Parathyroid adenoma (tissue), 2 donors: Measurements from ENCODE around the gene COPZ2.

ENCODE experiments used
- H2AFZ ChIP-seq: fragments of 300-600 bp; sonication (generic); one replicate; pipeline ENCODE4 v1.7.0; 2017; ENCODE audit warnings: antibody characterized with exemption, mild to moderate bottlenecking
- H3K27ac ChIP-seq: fragments of 300-600 bp; sonication (generic); one replicate; pipeline ENCODE4 v1.7.0; 2017
- H3K27me3 ChIP-seq: fragments of 300-600 bp; sonication (generic); one replicate; pipeline ENCODE4 v1.7.0; 2017; ENCODE audit warnings: low read length; ENCODE audit not compliant: control insufficient read depth, insufficient read depth
- H3K36me3 ChIP-seq: fragments of 300-600 bp; sonication (generic); one replicate; pipeline ENCODE4 v1.7.0; 2017; ENCODE audit warnings: low read length; ENCODE audit not compliant: control insufficient read depth, insufficient read depth
- H3K4me1 ChIP-seq: fragments of 300-600 bp; sonication (generic); one replicate; pipeline ENCODE4 v1.7.0; 2017; ENCODE audit warnings: control low read depth
- H3K4me2 ChIP-seq: fragments of 300-600 bp; sonication (generic); one replicate; pipeline ENCODE4 v1.7.0; 2017; ENCODE audit warnings: low read length
- H3K4me3 ChIP-seq: fragments of 300-600 bp; sonication (generic); one replicate; pipeline ENCODE4 v1.7.0; 2017; ENCODE audit warnings: low read depth, low read length
- H3K79me2 ChIP-seq: fragments of 300-600 bp; sonication (generic); one replicate; pipeline ENCODE4 v1.7.0; 2017; ENCODE audit warnings: control low read depth
- H3K9ac ChIP-seq: fragments of 300-600 bp; sonication (generic); one replicate; pipeline ENCODE4 v1.7.0; 2017; ENCODE audit warnings: mild to moderate bottlenecking
- H3K9me3 ChIP-seq: fragments of 300-600 bp; sonication (generic); one replicate; pipeline ENCODE4 v1.7.0; 2017; ENCODE audit warnings: low read length; ENCODE audit not compliant: control insufficient read depth
- CTCF ChIP-seq: fragments of 300-600 bp; sonication (generic); IDR thresholded peaks from one replicate; pipeline ENCODE4 v1.7.0; 2017; ENCODE audit warnings: antibody characterized with exemption, mild to moderate bottlenecking
- donor health status: primary hyperparathyroidism.

Gene COPZ2

GRCh38 chr17:48056246-48056745 lies 18.7 kb upstream of the COPZ2 start:
- Histone ChIP-seq H3K4me1 (peaks cover 38% of the 10 kb centered on the region), H3K36me3 (no peaks in the 10 kb centered on the region), H3K4me3 (no peak overlapping the region), H3K79me2 (peaks cover 21% of the 10 kb centered on the region), H3K9me3 (no peaks in the 10 kb centered on the region), H3K27ac (no peak overlapping the region), H3K27me3 (no peaks in the 10 kb centered on the region), H3K9ac (no peak overlapping the region), H2AFZ (no peak overlapping the region), H3K4me2 (no peak overlapping the region)
- no peak for TF ChIP-seq CTCF

GRCh38 chr17:48055531-48056245 lies 18.1 kb upstream of the COPZ2 start:
- H3K4me1 ChIP-seq: peaks cover 44% of the 10 kb centered on the region
- H2AFZ ChIP-seq: no peak overlapping the region
- no peaks in the 10 kb centered on the region for H3K27me3 ChIP-seq
- H3K36me3 ChIP-seq: no peaks in the 10 kb centered on the region
- no peak for TF ChIP-seq CTCF
- peaks cover 25% of the 10 kb centered on the region for H3K79me2 ChIP-seq
- H3K4me2 ChIP-seq: no peak overlapping the region
- no peak overlapping the region for H3K9ac ChIP-seq
- no peaks in the 10 kb centered on the region for H3K9me3 ChIP-seq
- no peak overlapping the region for H3K4me3 ChIP-seq
- no peak overlapping the region for H3K27ac ChIP-seq

GRCh38 chr17:48054238-48055185 lies 16.9 kb upstream of the COPZ2 start:
- H3K4me2 ChIP-seq: peak overlapping the region; percentile 58
- H3K4me1 ChIP-seq: peaks cover 47% of the 10 kb centered on the region
- peak overlapping the region; percentile 71 for H2AFZ ChIP-seq
- H3K9me3 ChIP-seq: no peaks in the 10 kb centered on the region
- H3K79me2 ChIP-seq: peaks cover 28% of the 10 kb centered on the region
- H3K27me3 ChIP-seq: no peaks in the 10 kb centered on the region
- peak overlapping the region; percentile 63 for H3K27ac ChIP-seq
- no peak overlapping the region for H3K9ac ChIP-seq
- TF ChIP-seq CTCF: no peak
- peak overlapping the region; percentile 38 for H3K4me3 ChIP-seq
- no peaks in the 10 kb centered on the region for H3K36me3 ChIP-seq

- H3K4me3 ChIP-seq: peak overlapping the region; percentile 38
- peak overlapping the region; percentile 63 for H3K27ac ChIP-seq
- no peak for TF ChIP-seq CTCF
- H3K9ac ChIP-seq: no peak overlapping the region
- peaks cover 31% of the 10 kb centered on the region for H3K79me2 ChIP-seq
- peak overlapping the region; percentile 71 for H2AFZ ChIP-seq
- H3K27me3 ChIP-seq: no peaks in the 10 kb centered on the region
- peak overlapping the region; percentile 58 for H3K4me2 ChIP-seq
- no peaks in the 10 kb centered on the region for H3K36me3 ChIP-seq
- peaks cover 50% of the 10 kb centered on the region for H3K4me1 ChIP-seq
- no peaks in the 10 kb centered on the region for H3K9me3 ChIP-seq
Measured at GRCh38 chr17:48053758-48054237, 16.2 kb upstream of the COPZ2 start.
